ENCODE measurements around the gene YPEL5. TPM values are rescaled to one million over a fixed set of nuclear protein-coding genes. Genes with fewer than 3 reads are reported as not detected.

YPEL5 gene
- polyA plus RNA-seq, 2 of the 4 experiments (the other 2 are of a cell fraction): 45.6 to 89.6 TPM

DNA sequence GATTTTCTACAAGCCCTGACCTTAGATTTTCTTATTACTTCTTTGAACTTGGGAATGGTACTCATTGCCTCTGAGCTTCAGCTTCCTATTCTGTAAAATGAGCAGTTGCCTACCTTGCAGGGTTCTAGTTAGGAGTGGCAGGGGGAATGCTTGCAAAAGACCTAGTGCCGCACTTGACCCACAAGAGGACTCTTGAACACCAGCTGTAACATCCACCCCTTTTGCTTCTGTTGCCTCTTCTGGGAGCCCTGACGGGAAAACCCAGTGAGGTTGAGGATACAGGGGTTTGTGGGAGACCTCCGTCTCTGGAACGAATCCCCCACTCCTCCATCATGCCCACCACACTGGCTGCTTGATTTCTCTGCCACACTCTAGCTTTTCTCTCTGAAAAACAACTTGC, 57.5 kb downstream of the YPEL5 start (continued):
- no peak for TF ChIP-seq SREBF2 (IDR thresholded peaks at IDR 0.05)
- TF ChIP-seq PHF8 (IDR thresholded peaks at IDR 0.05; ENCODE audit: borderline replicate concordance, low read depth): no peak
- TF ChIP-seq FOSB (CRISPR knock-in tag; IDR thresholded peaks at IDR 0.05): no peak
- no peak for TF ChIP-seq ZNF302 (CRISPR knock-in tag; IDR thresholded peaks at IDR 0.05)
- TF ChIP-seq GATA3 (IDR thresholded peaks at IDR 0.05; ENCODE audit: borderline replicate concordance): no peak

DNA sequence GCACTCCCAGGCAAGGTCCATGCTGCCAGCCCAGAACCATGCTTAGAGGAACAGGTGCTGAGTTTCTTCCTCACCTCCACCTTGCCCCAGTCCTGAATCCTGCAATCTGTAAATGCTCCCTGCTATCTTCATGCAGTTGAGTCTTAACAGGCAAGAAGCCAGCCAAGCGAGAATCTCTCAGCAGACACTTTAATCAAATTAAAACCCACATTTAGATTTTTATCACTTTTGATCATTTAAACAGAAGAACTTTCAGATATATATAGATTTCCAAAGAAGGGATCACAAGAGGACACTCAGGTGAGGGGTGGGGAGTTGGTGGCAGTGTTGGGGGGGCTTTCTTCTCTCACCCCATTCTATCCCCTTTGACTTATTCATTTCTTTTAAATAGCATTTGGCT, 58.6 kb downstream of the YPEL5 start:
- Histone ChIP-seq H3K4me3 (no peak overlapping the region), H3K27ac (no peak overlapping the region), H3K9me3 (no peaks in the 10 kb centered on the region), H3K4me2 (no peak overlapping the region), H3K4me1 (peaks cover 5% of the 10 kb centered on the region; the same call in 2 of the 3 replicates)
- POLR2A ChIA-PET: no interaction called here
- no peak for ATAC-seq
- no peak for FAIRE-seq
- no peak for DNase-seq (ENCODE audit: low read depth in 1 of 2, low spot score in 1 of 2)
- TF ChIP-seq CHD2 (IDR thresholded peaks at IDR 0.05; ENCODE audit: low read length, partially characterized antibody): no peak
- TF ChIP-seq HDAC2 (IDR thresholded peaks at IDR 0.05): no peak
- TF ChIP-seq MAFK (IDR thresholded peaks at IDR 0.05; ENCODE audit: partially characterized antibody): no peak
- no peak for TF ChIP-seq CHD4 (IDR thresholded peaks at IDR 0.05; ENCODE audit: borderline replicate concordance)
- TF ChIP-seq FOXS1 (CRISPR knock-in tag; IDR thresholded peaks at IDR 0.05): no peak
- no peak for TF ChIP-seq NPAS2 (CRISPR knock-in tag; IDR thresholded peaks at IDR 0.05; ENCODE audit: borderline replicate concordance)
- no peak for TF ChIP-seq ESRRA (IDR thresholded peaks at IDR 0.05; ENCODE audit: borderline replicate concordance, low read length)
- no peak for TF ChIP-seq GATA3 (IDR thresholded peaks at IDR 0.05; ENCODE audit: borderline replicate concordance)
- TF ChIP-seq, protein P1, sequence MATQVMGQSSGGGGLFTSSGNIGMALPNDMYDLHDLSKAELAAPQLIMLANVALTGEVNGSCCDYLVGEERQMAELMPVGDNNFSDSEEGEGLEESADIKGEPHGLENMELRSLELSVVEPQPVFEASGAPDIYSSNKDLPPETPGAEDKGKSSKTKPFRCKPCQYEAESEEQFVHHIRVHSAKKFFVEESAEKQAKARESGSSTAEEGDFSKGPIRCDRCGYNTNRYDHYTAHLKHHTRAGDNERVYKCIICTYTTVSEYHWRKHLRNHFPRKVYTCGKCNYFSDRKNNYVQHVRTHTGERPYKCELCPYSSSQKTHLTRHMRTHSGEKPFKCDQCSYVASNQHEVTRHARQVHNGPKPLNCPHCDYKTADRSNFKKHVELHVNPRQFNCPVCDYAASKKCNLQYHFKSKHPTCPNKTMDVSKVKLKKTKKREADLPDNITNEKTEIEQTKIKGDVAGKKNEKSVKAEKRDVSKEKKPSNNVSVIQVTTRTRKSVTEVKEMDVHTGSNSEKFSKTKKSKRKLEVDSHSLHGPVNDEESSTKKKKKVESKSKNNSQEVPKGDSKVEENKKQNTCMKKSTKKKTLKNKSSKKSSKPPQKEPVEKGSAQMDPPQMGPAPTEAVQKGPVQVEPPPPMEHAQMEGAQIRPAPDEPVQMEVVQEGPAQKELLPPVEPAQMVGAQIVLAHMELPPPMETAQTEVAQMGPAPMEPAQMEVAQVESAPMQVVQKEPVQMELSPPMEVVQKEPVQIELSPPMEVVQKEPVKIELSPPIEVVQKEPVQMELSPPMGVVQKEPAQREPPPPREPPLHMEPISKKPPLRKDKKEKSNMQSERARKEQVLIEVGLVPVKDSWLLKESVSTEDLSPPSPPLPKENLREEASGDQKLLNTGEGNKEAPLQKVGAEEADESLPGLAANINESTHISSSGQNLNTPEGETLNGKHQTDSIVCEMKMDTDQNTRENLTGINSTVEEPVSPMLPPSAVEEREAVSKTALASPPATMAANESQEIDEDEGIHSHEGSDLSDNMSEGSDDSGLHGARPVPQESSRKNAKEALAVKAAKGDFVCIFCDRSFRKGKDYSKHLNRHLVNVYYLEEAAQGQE (IDR thresholded peaks at IDR 0.05): no peak
- no peak for TF ChIP-seq HOXA7 (CRISPR knock-in tag; IDR thresholded peaks at IDR 0.05)
- TF ChIP-seq, protein P2, sequence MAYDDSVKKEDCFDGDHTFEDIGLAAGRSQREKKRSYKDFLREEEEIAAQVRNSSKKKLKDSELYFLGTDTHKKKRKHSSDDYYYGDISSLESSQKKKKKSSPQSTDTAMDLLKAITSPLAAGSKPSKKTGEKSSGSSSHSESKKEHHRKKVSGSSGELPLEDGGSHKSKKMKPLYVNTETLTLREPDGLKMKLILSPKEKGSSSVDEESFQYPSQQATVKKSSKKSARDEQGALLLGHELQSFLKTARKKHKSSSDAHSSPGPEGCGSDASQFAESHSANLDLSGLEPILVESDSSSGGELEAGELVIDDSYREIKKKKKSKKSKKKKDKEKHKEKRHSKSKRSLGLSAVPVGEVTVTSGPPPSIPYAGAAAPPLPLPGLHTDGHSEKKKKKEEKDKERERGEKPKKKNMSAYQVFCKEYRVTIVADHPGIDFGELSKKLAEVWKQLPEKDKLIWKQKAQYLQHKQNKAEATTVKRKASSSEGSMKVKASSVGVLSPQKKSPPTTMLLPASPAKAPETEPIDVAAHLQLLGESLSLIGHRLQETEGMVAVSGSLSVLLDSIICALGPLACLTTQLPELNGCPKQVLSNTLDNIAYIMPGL (CRISPR knock-in tag; IDR thresholded peaks at IDR 0.05; ENCODE audit: borderline replicate concordance): no peak
- TF ChIP-seq, protein P3, sequence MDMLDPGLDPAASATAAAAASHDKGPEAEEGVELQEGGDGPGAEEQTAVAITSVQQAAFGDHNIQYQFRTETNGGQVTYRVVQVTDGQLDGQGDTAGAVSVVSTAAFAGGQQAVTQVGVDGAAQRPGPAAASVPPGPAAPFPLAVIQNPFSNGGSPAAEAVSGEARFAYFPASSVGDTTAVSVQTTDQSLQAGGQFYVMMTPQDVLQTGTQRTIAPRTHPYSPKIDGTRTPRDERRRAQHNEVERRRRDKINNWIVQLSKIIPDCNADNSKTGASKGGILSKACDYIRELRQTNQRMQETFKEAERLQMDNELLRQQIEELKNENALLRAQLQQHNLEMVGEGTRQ (IDR thresholded peaks at IDR 0.05): no peak
- no peak for TF ChIP-seq ZSCAN20 (CRISPR knock-in tag; IDR thresholded peaks at IDR 0.05)
- no peak for TF ChIP-seq MAZ (IDR thresholded peaks at IDR 0.05; ENCODE audit: borderline replicate concordance, low read depth, low read length)
- TF ChIP-seq FOSB (CRISPR knock-in tag; IDR thresholded peaks at IDR 0.05): no peak
- TF ChIP-seq, protein P4, sequence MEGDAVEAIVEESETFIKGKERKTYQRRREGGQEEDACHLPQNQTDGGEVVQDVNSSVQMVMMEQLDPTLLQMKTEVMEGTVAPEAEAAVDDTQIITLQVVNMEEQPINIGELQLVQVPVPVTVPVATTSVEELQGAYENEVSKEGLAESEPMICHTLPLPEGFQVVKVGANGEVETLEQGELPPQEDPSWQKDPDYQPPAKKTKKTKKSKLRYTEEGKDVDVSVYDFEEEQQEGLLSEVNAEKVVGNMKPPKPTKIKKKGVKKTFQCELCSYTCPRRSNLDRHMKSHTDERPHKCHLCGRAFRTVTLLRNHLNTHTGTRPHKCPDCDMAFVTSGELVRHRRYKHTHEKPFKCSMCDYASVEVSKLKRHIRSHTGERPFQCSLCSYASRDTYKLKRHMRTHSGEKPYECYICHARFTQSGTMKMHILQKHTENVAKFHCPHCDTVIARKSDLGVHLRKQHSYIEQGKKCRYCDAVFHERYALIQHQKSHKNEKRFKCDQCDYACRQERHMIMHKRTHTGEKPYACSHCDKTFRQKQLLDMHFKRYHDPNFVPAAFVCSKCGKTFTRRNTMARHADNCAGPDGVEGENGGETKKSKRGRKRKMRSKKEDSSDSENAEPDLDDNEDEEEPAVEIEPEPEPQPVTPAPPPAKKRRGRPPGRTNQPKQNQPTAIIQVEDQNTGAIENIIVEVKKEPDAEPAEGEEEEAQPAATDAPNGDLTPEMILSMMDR (IDR thresholded peaks at IDR 0.05): no peak
- CTCF ChIA-PET: interaction anchor here (1.9 to 12.8 kb wide), 5 partner anchors 12 to 965 kb away, joined by 5 to 430 read pairs (median 107); partner anchors contain the start of gene LBH
- WGBS (ENCODE audit: missing lambda C conversion rate): 90% methylated on average over 1 of the region's 1 CpG
